ENCODE measurements around the gene PCAT7.

DNA sequence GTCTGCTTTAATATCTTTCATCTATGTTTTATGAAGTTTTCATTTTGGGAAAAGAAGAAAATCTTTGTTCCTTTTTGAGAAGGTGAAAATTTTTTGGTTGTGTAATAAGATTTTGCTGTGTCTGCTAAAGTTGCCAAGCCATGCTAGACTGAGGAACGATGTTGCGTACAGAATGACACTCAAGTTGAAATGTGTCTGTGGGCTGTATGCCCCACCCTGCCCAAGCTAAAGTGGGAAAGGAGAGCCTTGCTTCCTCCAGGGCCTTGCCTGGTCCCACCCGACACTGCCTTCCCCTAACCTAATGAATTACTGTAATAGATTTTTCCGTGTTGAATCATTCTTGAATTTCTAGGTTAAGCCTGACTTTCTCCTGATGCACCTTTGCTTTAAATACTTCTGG, 2.5 kb downstream of the PCAT7 start:
- TF ChIP-seq, protein P1, sequence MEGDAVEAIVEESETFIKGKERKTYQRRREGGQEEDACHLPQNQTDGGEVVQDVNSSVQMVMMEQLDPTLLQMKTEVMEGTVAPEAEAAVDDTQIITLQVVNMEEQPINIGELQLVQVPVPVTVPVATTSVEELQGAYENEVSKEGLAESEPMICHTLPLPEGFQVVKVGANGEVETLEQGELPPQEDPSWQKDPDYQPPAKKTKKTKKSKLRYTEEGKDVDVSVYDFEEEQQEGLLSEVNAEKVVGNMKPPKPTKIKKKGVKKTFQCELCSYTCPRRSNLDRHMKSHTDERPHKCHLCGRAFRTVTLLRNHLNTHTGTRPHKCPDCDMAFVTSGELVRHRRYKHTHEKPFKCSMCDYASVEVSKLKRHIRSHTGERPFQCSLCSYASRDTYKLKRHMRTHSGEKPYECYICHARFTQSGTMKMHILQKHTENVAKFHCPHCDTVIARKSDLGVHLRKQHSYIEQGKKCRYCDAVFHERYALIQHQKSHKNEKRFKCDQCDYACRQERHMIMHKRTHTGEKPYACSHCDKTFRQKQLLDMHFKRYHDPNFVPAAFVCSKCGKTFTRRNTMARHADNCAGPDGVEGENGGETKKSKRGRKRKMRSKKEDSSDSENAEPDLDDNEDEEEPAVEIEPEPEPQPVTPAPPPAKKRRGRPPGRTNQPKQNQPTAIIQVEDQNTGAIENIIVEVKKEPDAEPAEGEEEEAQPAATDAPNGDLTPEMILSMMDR (conservative IDR thresholded peaks at IDR 0.05; ENCODE audit: low read depth, low read length), result no peak
- TF ChIP-seq EZH2 (IDR thresholded peaks at IDR 0.05; ENCODE audit: borderline replicate concordance, low read depth, low read length, poor library complexity, severe bottlenecking), result no peak

Measured in A673 (cell line).